ENCODE data around the gene CA11. TPM values are rescaled to one million over a fixed set of nuclear protein-coding genes. Genes with fewer than 3 reads are reported as not detected.

CA11 gene
- total RNA-seq, 1 donor from 2014 or later = 3.1 TPM

GRCh38 chr19:48669903-48670668, 24.1 kb upstream of the CA11 start:
- no peak for ATAC-seq

DNA sequence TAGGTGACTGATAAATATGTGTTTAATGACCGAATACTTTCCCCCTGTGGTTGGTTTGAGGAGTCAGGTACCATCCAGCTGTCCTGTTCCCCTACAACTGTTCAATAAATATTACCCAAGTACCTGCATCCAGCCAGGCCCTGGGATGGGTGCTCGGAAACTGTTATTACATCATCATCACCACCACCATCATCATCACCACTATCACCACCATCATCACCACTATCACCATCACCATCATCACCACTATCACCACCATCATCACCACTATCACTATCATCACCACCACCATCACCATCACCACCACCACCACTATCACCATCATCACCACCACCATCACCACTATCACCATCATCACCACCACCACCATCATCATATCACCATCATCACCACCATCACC, 22.8 kb upstream of the CA11 start:
- no peak for ATAC-seq

- no peak for ATAC-seq
Observed at GRCh38 chr19:48668332-48668731, 22.3 kb upstream of the CA11 start.

DNA sequence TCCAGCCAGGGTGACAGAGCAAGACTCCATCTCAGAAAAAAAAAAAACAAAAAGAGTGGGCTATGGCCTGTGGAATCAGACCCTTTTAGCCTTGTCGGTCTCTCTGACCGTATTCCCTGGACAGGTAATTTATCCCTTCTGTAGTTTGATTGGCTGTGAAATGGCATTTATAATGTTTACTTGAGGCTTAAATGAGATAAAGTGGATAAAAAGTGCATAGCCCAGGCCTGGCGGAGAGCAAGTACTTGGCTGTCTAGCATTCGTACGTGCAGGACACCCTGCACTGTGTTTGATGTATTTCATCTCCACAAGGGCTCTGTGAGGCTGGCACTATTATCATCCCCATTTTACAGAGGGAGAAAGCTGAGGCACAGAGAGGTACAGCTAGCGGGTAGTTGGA, 19.8 kb upstream of the CA11 start:
- ATAC-seq = no peak

DNA sequence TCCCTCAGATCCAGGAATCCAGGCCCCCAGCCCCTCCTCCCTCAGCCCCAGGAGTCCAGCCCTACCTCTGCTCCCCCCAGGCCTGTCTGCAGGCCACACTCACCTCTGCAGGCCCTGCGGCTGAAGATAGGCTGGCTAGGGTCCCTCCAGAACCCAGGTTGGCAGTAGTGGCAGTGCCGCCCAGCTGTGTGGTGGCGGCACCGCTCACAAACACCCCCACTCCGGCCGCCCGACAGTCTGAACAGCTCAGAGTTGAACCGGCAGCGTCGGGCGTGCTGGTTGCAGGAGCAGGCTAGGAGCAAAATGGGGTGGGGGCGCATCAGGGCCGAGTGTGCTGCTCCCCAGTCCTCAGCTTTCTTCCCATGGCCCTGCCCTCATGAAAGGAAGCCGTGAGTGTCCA, 18.5 kb upstream of the CA11 start:
- ATAC-seq = no peak

GRCh38 chr19:48663667-48664066, 17.7 kb upstream of the CA11 start:
- no peak for ATAC-seq

DNA sequence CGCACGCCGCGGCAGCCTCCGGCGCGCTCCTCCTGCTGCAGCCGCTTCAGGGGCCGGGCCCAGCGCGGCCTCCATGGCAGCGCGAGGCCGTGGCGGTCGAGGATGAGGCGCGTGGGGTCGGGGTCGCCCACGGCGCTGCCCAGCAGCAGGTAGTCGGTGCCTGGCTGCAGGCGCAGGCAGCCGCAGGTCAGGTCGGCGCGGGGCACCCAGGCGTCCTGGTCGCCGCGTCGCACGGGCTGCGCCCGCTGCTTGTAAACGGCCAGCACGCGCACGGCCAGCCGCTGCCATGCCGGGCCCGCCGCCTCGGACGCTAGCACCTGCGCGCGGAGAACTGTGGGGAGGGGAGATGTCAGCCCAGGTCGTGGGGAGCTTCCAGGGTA, 15.7 kb upstream of the CA11 start:
- peak; percentile 11 for ATAC-seq

- ATAC-seq = peak; percentile 80
Observed at GRCh38 chr19:48660852-48661710, 15.1 kb upstream of the CA11 start.

DNA sequence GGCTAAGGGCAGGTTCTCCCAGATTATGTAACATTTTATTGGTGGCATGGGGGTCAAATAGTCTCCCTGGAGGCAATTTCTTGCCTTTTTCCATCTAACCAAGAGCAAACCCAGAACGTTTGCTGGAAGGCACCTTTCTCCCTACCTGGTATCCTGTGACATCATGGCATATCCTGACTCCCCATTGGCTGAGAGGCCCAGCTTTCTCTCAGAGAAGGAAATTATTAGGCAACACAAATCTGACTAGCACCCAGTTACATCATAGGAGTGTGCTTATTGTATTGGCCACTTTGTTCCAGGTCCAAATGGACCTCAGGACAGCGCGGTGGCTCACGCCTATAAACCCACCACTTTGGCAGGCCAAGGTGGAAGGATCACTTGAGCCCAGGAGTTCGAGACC, 13.8 kb upstream of the CA11 start:
- peak; percentile 25 for ATAC-seq

DNA sequence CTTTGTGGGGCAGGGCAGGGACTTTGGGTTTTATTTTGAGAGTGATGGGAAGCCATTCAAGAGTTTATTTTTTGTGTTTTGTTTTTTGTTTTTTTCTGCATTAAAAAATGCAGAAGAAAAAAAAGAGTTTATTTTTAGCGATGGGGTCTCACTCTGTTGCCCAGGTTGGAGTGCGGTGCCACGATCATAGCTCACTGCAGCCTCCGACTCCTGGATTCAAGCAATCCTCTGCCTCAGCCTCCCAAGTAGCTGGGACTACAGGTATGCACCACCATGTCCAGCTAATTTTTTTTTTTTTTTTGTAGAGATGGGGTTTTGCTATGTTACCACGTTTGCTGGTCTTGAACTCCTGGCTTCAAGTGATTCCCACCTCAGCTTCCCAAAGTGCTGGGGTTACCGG, 12.5 kb upstream of the CA11 start:
- ATAC-seq = no peak

GRCh38 chr19:48657828-48658227, 11.8 kb upstream of the CA11 start:
- ATAC-seq = peak; percentile 5

GRCh38 chr19:48656840-48657474, 11.0 kb upstream of the CA11 start:
- ATAC-seq = peak; percentile 19

GRCh38 chr19:48654299-48655059, 8.5 kb upstream of the CA11 start:
- ATAC-seq = no peak

GRCh38 chr19:48651683-48652048, 5.7 kb upstream of the CA11 start:
- ATAC-seq = no peak

DNA sequence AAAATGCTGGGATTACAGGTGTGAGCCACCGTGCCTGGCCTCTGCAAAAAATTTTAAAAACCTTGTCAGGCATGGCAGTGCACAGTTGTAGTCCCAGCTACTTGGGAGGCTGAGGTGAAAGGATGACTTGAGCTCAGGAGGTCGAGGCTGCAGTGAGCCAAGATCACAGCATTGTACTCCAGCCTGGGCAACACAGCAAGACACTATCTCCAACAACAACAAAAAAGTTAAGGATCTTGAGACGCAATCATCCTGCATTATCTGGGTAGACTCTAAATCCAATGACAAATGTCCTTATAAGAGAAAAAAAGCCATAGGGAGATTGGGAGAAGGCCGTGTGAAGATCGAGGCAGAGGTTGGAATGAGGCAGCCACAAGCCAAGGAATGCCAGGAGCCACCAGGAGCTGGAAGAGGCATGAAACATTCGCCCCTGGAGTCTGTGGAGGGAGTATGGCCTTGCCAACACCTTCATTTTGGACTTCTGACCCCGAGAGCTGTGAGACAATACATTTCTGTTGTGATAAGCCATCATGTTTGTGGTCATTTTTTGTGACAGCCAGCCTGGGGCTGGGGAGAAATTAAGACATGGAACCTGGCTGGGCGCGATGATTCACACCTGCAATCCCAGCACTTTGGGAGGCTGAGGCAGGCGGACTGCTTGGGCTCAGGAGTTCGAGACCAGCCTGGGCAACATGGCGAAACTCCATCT, 5.1 kb upstream of the CA11 start:
- ATAC-seq = no peak

- ATAC-seq = no peak
Observed at GRCh38 chr19:48648134-48648533, 2.1 kb upstream of the CA11 start.

DNA sequence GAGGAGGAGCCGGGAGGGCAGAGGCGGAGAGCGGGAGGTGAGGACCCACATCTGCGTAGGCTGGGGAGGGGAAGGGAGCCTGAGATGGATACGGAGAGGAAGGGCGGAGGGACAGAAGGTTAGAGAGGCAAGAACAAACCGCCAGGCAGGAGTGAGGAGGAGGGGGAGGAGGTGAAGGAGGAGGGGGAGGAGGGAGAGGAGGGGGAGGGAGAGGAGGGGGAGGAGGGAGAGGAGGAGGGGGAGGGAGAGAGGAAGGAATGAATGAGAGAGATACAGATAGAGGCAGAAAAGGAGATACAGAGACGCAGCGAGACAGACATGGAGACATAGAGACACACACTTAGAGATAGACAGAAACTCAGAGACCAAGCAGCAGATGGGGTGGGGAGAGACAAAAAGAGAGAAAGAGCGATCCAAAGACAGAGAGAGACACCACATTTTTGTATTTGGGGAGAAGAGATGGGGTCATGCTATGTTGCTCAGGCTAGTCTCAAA, 782 bp upstream of the CA11 start:
- ATAC-seq = no peak

GRCh38 chr19:48645620-48646000, 377 bp downstream of the CA11 start:
- no peak for ATAC-seq

DNA sequence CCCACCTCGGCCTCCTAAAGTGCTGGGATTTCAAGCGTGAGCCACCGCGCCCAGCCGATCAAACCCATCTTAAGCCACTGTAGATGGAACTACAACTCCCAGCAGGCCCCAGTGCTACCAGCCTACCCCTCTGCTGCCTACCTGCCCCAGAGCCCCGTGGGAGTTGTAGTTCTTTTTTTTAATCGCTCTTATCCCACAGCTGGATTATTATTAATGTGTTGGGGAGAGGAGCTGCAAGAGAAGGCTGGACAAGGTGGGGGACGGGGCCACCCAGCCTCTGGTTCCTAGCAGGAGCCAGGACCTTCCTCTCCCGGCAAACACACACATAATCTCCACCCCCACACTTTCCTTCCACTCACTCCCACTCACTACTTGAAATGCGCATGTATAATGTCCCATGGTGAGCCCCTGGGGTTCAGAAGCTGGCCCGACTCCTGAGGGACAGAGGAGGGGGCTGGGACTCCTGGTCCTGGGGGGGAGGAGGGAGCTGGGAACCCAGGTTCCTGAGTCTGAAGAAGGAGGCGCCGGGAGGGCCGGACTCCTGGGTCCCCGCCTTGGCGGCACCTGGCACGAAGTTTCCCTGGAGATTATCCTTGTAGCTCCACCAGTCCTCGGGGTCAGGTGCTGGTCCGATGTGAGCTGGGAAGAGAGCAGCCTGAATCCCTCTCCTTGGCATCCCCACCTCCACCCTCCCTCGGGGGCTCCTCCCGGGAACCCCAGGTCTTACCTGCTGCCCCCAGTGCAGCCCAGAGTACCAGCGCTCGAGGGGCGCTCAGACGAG, 958 bp downstream of the CA11 start:
- ATAC-seq = peak; percentile 67

DNA sequence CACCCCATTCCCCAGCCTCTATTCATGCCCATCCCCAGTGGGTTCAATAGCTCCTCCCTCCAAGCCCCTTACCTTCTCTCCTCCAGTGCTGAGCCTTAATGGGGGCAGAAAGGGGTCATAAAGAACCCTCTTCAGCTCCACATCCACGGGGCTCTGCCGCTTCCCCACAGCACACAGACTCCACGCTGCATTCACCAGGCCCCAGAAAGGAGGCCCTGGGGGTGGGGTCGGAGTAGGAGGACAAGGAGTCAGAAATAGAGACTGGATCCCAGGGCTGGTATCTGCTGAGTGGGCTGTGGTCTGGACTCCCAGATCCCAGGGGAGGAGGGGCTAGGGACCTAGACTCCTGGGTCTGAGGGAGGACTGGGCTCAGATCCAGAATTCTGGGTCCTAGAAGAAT, 1.6 kb downstream of the CA11 start:
- ATAC-seq = no peak

DNA sequence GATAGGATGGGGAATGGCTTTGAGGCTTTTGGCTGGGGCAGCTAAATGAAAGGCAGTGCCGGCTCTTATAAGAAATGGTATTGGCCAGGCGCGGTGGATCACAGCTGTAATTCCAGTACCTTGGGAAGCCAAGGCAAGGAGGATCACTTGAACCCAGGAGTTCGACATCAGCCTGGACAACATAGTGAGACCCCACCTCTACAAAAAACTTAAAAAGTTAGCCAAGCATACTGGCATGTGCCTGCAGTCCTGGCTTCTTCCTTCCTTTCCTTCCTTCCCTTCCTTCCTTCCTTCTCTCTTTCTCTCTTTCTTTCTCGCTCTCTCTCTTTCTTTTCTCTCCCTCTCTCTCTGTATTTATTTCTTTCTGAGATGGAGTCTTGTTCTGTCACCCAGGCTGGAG, 3.1 kb downstream of the CA11 start:
- no peak for ATAC-seq
